NCI-H2196 (cell line): ENCODE measurements around the gene BBLN.
"Not testable (repeated sequence)": the region's sequence is repeated elsewhere in the genome, so short reads cannot be mapped to it uniquely, and the experiment has no call there.

ENCODE experiments used
- DNase-seq: peaks from one replicate; lab custom pipeline; 2025; ENCODE audit not compliant: unreplicated experiment; lab: John Stamatoyannopoulos, UW

The BBLN gene

DNA sequence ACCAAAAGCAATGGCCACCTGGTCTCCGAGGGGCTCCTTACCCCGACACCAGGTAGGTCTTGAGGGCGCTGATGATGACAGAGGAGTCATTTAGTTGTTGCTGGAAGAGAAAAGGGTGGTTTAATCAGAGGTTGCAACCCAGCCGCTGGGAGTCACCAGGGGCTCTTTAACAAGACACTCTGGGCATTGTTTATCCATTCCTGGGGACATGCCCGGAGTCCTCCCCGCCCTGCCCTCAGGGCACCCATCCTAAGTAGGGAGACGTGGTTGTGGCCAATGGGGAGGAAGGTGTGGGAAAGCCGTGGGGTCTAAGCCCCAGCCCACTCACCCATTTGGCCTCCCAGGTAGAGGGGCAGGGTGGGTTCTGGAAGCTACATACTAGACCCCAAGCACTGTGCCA, 35.6 kb upstream of the BBLN start:
- no peak for DNase-seq

DNA sequence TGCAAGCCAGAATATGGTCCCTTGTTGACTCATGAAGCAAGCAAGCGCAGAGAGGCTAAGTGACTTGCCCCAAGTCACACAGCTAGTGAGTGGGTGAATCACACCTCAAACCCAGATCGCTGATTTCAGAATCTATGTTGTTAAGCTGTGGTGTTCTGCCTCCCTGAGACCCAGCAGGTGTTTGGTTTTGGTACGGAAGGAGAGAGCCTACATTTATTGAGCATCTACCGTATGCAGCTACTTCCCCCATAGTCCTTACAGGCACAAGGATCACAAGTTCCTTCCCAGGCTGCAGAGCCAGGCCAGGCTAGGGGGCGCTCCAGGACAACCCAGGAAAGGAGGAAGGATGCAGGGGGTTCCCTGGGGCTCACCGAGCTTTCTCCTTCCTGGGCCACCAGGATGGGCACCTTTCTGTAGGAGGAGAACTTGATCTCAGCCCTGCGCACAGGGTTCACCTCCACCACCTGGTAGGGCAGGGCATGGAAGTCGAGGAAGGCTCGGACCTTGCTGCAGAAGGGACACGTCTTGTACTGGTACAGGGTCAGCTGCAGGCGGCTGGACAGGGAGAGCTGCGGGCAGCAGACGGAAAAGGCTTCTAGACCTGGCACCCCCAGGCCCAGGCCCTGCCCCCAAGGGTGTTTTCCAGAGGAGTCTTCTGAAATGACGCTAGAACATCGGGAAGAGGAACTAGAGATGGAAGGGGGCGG, 35.0 kb upstream of the BBLN start:
- peak; percentile 56 for DNase-seq

DNA sequence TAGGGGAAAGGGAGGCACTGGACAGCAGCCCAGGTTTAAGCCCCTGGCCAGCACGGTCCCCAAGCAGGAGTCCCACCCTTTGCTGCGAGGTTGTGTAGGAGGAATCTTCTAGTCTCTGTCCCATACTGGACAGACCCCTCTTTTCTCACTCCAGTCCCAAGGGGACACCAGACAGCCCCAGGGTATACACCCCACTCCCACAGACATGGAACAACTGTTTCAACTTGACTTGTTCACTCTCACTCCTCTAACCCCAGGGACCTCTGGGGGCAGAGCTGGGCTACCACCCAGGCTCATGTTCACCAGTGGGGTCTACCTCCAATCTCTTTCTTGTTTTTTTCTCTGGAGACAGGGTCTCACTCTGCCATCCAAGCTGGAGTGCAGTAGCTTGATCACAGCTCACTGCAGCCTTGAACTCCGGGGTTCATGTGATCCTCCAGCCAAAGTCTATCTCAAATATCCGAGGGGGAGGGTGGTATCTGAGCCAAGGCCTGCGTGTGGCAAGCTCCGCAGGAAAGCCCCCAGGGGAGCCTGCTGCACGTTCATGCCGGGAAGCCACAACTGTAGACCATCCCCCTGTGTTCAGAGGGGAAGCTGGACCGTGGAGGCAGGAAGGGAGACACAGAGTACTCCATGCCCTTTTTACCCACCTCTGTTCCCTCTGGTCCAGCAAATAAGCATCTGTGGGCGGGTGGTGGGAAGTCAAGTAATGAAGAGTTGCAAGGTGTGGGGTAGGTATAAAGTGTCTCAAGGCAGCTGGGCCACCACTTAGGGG, 34.3 kb upstream of the BBLN start:
- no peak for DNase-seq

DNA sequence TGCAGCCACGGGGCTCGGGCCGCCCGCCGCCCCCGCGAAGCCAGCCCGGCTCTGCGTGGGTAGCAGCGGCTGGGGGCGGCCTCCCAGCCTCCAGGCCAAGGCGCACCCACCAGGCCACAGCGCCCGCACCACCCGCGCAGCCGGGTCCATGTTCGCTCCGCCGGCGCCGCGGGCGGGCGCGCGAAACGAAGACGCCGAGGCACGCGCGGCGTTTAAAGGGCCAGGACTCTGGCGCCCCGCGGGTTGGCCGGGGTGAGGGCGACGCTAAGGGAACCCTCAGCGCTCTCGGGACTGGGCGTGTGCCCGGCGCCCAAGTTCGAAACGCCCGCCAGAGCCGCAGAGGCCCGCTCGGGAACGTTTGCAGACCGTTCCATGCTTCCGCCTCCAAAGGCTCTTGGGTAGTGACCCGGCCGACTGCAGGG, 32.5 kb upstream of the BBLN start, which contains the start of gene PTGES2:
Gene PTGES2, minus strand, starts transcription at position 162 of the 422 bp plus-strand sequence. Its CDS starts 12 bp downstream, at position 150.
- DNase-seq: peak; percentile 87

DNA sequence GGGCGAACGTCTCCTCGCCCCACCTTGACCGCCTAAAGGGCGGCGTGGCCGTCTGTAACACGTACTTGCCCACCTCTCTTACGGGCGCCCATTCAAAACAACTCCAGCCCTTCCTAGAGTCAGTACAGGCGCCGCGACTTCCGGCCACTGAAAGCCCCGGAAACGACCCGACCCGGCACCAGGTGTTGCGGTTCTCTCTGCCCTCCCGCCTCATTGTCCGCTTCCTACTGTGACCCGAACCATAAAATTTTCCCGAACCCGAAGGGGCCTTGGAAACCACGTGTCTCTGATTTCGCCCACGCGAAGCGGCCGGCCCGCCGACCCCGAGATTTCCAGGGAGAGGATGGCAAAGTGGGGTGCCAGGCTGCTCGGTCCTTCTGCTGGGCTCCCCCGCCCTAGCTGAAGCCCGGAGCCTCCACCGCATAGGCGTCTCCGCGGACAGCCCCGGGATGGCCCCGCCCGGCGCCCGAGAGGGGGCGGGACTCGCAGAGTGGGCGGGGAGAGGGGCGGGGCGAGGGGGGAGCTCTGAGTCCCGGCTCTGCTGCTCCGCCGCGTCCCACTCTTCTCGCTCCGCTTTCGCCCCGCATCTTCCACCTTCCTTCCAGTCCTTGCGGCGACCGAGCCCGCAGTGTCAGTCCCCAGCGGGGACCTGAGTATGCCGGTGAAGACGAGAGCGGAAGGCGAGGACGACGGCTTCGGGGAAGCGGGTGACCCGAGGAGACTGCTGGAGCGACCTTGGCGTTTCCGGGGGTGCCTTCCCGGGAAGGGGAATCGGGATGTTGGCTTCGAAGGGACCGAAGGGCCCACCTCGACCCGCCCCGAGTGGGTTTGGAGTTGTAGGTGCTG, 31.9 kb upstream of the BBLN start:
- peak; percentile 86 for DNase-seq

DNA sequence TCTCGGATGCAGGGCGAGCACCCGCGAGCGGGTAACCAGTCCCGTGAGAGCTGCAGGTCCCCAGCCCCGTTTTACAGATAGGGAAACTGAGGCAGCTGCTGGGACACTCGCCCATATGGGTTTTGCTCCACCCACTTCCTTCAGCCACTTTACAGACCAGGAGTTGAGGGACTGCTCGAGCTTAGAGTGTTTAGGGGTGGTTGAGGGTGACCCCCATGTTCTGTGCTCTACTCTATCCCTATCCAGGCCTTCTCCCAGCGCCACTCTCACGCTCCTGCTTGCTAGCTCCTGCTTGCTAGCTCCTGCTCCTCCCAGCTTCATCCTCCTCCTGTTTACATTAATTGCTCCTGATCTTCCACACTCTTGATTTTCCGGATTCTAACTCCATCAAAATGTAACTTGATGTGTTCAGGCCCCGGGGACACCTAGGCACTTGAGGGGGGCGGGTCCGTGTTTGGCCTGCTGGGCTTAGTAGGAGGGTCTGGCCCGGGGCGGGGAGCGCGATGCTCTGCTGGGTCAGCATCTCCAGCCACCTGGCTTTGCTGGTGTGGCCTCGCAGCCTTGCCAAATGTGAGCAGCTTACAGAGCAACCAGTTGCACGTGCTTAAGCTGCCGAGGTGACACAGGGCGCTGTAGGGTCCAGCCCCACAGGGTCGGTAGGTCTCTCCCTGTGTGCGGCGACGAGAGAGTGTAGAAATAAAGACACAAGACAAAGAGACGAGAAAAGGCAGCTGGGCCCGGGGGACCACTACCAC, 31.1 kb upstream of the BBLN start:
- no peak for DNase-seq

DNA sequence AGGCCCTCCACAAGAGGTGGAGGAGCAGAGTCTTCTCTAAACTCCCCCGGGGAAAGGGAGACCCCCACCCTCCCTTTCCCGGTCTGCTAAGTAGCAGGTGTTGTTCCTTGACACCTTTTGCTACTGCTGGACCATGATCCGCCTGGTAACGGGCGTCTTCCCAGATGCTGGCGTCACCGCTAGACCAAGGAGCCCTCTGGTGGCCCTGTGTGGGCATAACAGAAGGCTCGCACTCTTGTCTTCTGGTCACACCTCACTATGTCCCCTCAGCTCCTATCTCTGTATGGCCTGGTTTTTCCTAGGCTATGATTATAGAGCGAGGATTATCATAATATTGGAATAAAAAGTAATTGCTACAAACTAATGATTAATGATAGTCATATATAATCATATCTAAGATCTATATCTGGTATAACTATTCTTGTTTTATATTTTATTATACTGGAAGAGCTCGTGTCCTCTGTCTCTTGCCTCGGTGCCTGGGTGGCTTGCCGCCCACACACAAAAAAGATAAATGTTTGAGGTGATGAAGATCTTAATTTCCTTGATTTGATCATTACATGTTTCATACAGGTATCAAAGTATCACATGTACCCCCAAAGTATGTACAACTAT, 30.0 kb upstream of the BBLN start:
- not testable (repeated sequence) for DNase-seq

DNA sequence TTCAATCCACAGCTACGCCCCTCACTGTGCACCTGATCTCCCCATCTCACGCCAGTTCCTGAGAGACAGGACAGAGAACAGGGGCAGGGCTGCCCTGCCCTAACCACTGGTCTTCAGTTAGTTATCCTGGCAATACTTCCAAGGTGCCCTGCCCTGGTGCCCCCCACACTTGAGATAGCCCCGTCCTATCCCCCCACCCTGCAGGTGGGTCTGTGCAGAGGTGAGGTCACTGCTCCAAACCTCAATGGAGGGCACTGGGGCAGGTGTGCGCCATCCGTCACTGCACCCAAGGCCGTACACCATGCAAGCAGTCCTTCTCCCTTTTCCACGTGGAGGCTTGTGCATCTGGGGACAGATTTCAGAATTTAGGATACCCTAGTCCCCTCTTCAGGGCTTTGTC, 29.4 kb upstream of the BBLN start:
- not testable (repeated sequence) for DNase-seq

DNA sequence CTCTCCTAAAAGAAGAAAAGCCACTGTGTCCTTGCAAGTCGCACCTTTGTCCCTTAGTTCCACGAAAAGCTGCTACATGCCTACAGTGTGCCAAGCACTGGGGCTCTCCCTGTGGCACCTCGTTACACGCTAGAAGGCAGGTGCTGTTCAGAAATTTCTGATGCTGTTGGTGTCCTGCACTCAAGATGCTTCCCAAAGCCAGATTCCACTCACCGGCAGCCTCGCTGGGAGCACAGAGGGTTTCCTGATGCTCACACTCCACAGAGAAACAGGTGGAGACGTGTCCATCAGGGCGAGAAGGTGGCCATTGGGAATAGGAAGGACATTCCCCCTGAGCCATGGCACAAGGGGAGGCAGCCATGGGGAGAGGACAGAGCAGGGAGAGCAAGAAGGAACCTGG, 28.7 kb upstream of the BBLN start:
- not testable (repeated sequence) for DNase-seq

DNA sequence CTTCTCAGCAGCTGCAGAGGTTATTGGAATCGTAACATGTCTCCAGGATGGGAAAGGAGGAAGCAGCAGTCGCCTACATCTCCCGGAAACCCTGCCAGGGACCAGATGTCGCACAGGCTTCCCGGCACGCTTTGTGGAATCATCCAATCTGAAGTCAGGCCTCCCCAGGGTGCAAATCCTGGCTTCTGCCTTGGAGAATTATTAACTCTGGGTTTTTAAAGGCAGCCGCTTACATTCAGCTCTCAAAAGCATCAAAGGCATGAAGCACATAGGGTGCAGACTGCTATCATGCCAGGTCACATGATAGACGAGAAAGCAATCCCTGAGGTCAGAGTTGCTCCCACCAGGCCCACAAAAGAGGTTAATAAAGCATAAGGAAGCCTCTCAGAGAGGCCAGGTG, 27.9 kb upstream of the BBLN start:
- DNase-seq: not testable (repeated sequence)

DNA sequence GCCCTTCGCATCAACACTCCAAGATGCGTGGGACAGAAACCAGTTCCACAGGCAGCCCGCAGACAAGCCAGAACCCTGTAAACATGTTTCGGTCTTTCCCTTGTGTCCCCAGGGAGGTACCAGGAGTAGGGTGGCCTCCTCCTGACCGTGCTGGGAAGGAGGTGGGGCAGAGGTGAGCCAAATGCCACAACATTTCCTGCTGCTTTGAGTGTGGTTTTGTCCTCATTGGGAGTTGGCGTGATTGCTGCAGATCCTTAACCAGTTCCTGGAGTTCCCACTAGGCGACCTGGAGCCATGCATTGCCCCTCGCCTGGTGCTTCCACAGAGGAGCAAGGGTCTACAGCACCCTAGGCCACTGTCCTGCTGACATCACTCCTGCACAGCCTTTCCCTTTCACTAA, 24.5 kb upstream of the BBLN start:
- not testable (repeated sequence) for DNase-seq

DNA sequence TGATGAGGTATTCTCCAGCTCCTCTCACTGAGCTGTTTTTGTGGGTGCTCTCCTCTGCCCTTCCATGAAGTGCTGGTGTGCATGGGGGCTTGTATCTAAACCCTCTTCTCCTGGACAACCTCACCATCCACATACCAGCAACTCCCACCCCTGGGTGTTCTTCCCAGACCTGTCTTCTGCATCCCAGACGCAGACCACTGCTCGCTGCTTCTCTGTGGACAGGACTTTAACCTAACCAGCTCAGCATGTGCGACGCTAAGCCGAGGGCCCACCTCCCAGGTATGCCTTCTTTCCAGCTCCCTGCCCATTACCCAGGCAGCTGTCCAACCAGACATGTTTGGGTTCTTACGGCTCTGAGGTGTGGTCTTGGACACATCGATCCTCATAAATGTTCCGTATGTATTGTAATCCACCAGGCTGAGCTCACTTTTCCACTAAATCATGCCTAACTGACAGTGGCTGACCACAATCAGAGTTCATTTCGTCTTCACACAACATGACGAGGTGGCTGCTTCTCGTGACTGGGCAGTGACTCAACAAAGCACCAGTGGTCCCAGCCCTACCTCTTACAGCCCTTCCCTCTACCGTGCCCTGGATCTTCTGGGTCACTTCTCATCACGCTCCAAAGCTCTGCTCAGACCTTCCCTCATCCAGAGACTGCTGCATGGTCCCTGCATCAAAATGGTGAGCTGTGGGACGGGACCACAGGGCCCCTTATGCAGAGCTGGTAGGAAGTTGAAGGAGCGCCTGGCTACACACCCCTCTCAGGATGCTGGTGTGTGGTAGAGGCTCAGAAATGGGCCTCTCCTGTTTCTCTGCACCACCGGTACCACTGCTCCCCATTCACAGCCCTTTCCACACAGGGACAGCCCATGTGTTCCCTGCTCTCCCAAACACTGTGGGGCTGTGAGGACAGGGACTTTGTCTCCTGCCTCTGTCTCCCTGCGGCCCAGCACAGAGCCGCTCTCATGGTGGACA, 23.0 kb upstream of the BBLN start:
- DNase-seq: no peak

DNA sequence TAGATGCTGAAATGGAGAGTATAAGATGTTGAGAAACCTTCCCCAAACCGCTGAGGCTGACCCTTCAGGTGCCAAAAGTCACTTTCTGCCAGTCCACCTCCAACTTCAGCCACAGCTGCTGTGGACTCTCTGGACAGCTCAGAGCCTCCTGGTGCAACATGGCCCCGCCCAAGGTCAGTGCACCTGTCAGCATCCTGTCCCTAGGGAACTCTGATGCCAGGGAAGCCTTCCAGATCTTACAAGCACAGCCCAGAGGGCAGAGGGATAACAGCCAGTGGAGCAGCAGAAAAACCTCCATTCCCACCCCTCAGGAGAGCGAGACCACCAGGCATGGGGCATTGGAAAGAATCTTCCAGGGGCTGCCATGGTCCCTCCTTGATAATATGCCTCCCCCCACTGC, 22.1 kb upstream of the BBLN start:
- DNase-seq: no peak

DNA sequence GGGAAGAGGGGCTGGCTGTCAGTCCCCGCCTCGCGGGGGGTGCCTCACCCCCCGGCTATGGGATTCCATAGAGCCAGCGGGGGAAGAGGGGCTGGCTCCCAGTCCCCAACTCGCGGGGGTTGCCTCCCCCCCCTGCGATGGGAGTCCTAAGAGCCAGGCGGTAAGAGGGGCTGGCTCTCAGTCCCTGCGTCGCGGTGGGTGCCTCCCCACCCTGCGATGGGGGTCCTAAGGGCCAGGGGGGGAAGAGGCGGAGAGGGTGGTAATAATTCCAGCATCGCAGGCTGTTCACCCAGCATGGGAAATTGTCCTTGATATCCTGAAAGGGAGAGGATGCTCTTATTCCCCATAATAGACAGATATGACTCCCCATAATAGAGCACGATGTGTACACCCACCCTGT, 20.4 kb upstream of the BBLN start:
- DNase-seq: no peak

DNA sequence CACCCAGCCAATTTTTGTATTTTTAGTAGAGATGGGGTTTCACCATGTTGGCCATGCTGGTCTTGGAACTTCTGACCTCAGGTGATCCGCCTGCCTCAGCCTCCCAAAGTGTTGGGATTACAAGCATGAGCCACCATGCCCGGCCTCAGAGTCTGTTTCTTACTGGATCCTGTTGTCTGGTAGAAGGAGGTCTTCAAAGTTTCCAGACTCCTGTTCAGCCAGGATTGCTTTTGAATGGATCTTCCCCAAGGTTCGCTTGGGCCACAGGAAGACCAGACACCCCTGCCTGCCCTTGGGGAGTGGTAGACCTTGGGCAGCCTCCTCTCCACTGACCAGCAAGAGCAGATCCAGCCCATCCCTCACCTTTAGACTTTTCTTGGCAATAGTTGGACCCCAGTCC, 18.5 kb upstream of the BBLN start:
- no peak for DNase-seq

DNA sequence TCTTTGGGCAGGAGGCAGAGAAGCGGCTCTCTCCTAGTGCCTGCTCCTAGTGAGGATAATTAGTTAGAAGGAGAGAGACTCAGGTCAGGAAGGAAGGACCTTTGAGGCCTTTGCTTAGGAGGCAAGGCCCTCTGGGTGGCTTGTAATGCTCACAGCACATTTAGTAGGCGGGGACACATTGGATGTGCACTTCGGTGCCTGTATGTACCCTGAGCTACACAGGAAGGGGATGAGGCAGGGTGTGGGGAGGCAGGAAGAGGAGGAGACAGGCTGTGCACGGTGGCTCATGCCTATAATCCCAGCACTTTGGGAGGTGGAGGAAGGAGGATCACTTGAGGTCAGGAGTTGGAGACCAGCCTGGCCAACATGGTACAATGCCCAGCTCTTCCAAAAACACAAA, 18.0 kb upstream of the BBLN start:
- no peak for DNase-seq

DNA sequence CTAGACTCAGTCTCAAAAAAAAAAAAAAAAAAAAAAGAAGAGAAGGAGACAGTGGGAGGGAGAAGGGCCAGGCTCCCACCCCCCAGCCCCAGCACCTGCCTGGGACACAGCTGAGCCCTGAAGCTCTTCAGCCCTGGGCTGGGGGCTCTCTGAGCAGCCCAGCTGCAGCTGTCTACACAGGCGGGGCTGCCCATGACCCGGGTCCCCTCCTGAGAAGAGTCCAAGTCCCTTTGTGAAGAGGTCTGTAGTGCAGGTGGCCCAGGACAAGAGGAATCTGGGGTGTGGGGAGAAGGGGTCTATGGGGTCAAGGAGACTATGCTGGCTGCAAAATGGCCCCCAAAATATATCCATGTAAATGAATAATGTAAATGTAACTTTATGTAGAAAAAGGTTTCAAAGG, 17.5 kb upstream of the BBLN start:
- DNase-seq: no peak

DNA sequence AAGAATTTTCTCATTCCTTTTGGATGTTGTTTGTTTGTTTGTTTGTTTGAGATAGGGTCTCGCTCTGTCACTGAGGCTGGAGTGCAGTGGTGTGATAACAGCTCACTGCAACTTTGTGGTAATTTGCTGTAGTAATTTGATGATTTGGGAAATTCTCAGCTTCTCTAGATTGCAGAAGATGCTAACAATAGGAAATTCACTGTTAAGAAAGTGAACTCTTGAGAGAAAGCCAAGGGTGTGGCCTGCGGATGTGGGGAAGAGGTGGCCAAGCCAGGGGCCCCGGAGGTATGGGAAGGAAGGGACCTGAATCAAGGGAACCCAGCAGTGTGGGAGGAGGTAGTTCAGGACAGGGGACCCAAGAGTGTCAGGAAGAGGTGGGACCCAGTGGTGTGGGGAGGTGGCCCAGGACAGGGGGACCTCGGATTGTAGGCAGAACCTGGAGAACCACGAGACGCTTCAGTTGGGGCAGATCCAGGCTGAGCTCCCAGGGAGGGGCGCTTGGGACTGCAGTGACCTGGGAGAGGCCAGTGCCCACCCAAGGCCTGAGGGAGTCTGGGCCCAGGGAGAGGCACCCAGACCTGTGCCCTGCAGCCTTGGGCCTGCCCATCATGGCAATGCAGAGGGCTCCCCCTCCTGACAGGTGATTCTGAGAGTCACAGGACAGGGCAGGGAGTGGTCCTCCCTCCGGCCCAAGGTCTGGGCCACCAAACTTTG, 16.4 kb upstream of the BBLN start:
- DNase-seq: no peak
